ENCODE results near the gene SOX30.
A peak's percentile ranks its signal among the peaks of the same experiment; 100 is the strongest.
"Not testable (repeated sequence)": the region's sequence is repeated elsewhere in the genome, so short reads cannot be mapped to it uniquely, and the experiment has no call there.

SOX30 gene

GRCh38 chr5:157652377-157652692 is at the start of gene SOX30:
TSS of gene SOX30 (minus strand) at chr5:157652438. CDS start at chr5:157652078, 360 bp downstream.
- DNase-seq = no peak

GRCh38 chr5:157698674-157699073 is 46.4 kb upstream of the SOX30 start:
- DNase-seq = not testable (repeated sequence)

- not testable (repeated sequence) for DNase-seq
These were observed 43.9 kb upstream of the SOX30 start for GRCh38 chr5:157696154-157696553.

GRCh38 chr5:157693816-157694215 is 41.6 kb upstream of the SOX30 start:
- DNase-seq = not testable (repeated sequence)

GRCh38 chr5:157690690-157691433 is 38.6 kb upstream of the SOX30 start:
- DNase-seq = no peak

- no peak for DNase-seq
These were observed 37.9 kb upstream of the SOX30 start for GRCh38 chr5:157689942-157690689.

GRCh38 chr5:157687198-157687554 is 34.9 kb upstream of the SOX30 start:
- DNase-seq = no peak

GRCh38 chr5:157686276-157687197 is 34.3 kb upstream of the SOX30 start:
- not testable (repeated sequence) for DNase-seq

GRCh38 chr5:157682257-157682656 is 30.0 kb upstream of the SOX30 start:
- DNase-seq = no peak

- no peak for DNase-seq
These were observed 28.8 kb upstream of the SOX30 start for GRCh38 chr5:157681048-157681447.

- DNase-seq = no peak
These were observed 28.0 kb upstream of the SOX30 start for GRCh38 chr5:157680239-157680638.

GRCh38 chr5:157679801-157680200 is 27.6 kb upstream of the SOX30 start:
- DNase-seq = no peak

GRCh38 chr5:157677931-157678330 is 25.7 kb upstream of the SOX30 start:
- no peak for DNase-seq

- DNase-seq = not testable (repeated sequence)
These were observed 22.1 kb upstream of the SOX30 start for GRCh38 chr5:157674351-157674750.

GRCh38 chr5:157672976-157673375 is 20.7 kb upstream of the SOX30 start:
- no peak for DNase-seq

GRCh38 chr5:157671592-157672330 is 19.5 kb upstream of the SOX30 start:
- no peak for DNase-seq

GRCh38 chr5:157670662-157671591 is 18.7 kb upstream of the SOX30 start, which contains the start of gene C5orf52:
TSS of gene C5orf52 (plus strand) at chr5:157671533. CDS start at chr5:157671615, 82 bp downstream.
- peak; percentile 88 for DNase-seq

GRCh38 chr5:157669701-157670097 is 17.5 kb upstream of the SOX30 start:
- no peak for DNase-seq

GRCh38 chr5:157668356-157668755 is 16.1 kb upstream of the SOX30 start:
- DNase-seq = no peak

- no peak for DNase-seq
These were observed 13.3 kb upstream of the SOX30 start for GRCh38 chr5:157665467-157666070.

Data from retina (tissue), 1 donor.